ENCODE measurements around the gene MRFAP1L1. TPM values are rescaled to one million over a fixed set of nuclear protein-coding genes. Genes with fewer than 3 reads are reported as not detected.
A peak's percentile ranks its signal among the peaks of the same experiment; 100 is the strongest.

MRFAP1L1 gene
- total and polyA plus RNA-seq, 9 of the 15 experiments (the other 6 are each of a cell fraction or from before 2014, with no cell fraction given), result 37.6 to 111 (median 83.8) TPM

DNA sequence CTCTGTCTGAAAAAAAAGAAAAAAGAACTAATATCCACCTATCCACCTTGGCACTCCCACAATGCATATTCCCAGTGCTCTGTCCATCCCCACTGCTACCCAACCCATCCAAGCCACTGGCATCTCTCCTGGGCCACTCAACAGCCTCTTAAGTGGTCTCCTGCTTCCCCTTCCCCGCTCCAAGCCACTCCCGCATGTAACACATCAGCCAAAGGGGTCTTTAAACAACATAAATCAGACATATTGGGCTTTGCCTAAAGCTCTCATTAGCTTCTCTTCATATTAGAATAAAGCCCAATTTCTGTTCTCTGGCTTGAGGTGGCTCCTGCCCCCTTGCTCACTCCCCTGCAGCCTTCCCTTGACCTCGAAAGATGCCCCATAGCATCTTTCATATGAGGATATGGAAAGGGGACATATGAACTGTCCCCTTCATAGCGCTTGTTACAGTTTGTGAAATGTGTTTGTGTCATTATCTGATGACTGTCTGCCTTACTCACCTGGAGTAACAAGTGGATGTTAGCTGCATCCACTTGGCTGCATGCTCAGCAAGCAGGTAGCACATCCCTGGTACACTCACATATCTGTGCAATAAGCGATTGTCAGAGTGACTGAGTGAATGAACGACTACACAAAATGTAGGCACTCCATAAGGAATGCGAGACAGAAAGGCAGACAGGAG is 9.4 kb upstream of the MRFAP1L1 start:
- ATAC-seq (no peak), FAIRE-seq (no peak), DNase-seq (ENCODE audit: extremely low read depth in 1 of 4, low spot score in 3 of 4) (peak in 1 of 4 experiments; percentile 6)
- H3K4me3 ChIP-seq, result no peak overlapping the region
- WGBS (ENCODE audit: insufficient coverage, low coverage, missing lambda C conversion rate), result 44% methylated on average over 7 of the region's 7 CpGs
- ChIA-PET CTCF (ENCODE audit: low intra/inter-chr PET ratio) (interaction anchor here (0.6 to 4.0 kb wide), 7 partner anchors 44 to 363 kb away, joined by 3 to 66 read pairs (median 12); partner anchors contain the start of gene KIAA0232), POLR2A (interaction anchor here (0.5 to 2.4 kb wide), 8 partner anchors 9 to 322 kb away, joined by 3 to 8 read pairs (median 4); partner anchors contain the start of gene MRFAP1L1)
- no peak overlapping the region for H3K4me2 ChIP-seq (ENCODE audit: insufficient read depth, low read length)
- no TSS peak for BruUV-seq (replicated peaks)
- no peaks in the 10 kb centered on the region for H3K36me3 ChIP-seq (ENCODE audit: control insufficient read depth, insufficient read depth, low read length)
- in situ Hi-C loops (cut with MboI) (no loop called here), intact Hi-C loops (cut with micrococcal nuclease) (no loop called here)
- H3K9me1 ChIP-seq (ENCODE audit: control insufficient read depth, insufficient read depth, low read length), result no peaks in the 10 kb centered on the region
- TF ChIP-seq POLR2AphosphoS2 (IDR thresholded peaks at IDR 0.05; ENCODE audit: low read length), result 0 out of 2 replicates have a peak, but pooled peaks have one; percentile 28
- TF ChIP-seq POLR2B (IDR thresholded peaks at IDR 0.05; ENCODE audit: low read depth, partially characterized antibody), result peak; percentile 23
- no peak for TF ChIP-seq NUFIP1 (IDR thresholded peaks at IDR 0.05; ENCODE audit: partially characterized antibody)
- TF ChIP-seq SUPT5H (IDR thresholded peaks at IDR 0.05), result peak; percentile 25; the same call in 1 of the 2 replicates
- peak; percentile 48; the same call in 1 of the 2 replicates for TF ChIP-seq POLR2A (conservative IDR thresholded peaks at IDR 0.05)
- TF ChIP-seq LCOR (CRISPR knock-in tag; IDR thresholded peaks at IDR 0.05), result no peak
- TF ChIP-seq, protein P1, sequence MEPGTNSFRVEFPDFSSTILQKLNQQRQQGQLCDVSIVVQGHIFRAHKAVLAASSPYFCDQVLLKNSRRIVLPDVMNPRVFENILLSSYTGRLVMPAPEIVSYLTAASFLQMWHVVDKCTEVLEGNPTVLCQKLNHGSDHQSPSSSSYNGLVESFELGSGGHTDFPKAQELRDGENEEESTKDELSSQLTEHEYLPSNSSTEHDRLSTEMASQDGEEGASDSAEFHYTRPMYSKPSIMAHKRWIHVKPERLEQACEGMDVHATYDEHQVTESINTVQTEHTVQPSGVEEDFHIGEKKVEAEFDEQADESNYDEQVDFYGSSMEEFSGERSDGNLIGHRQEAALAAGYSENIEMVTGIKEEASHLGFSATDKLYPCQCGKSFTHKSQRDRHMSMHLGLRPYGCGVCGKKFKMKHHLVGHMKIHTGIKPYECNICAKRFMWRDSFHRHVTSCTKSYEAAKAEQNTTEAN (CRISPR knock-in tag; IDR thresholded peaks at IDR 0.05), result no peak
- TF ChIP-seq BCOR (IDR thresholded peaks at IDR 0.05), result no peak
- H4K20me1 ChIP-seq (replicated peaks; ENCODE audit: control insufficient read depth, insufficient read depth, low read length), result 0 out of 2 replicates have a peak, but pooled peaks cover 4% of the 10 kb centered on the region
- peaks cover 22 to 31% of the 10 kb centered on the region in 2 experiments; a peak in 4 of 5 replicates for H3K4me1 ChIP-seq (replicated peaks in 1 of 2; ENCODE audit: control insufficient read depth in 2 of 2, insufficient read depth in 2 of 2, low read length in 2 of 2)
- no peaks in the 10 kb centered on the region for H3K27me3 ChIP-seq (ENCODE audit: control insufficient read depth in 2 of 2, insufficient read depth in 2 of 2, low read length in 2 of 2)
- no peak overlapping the region for H2AFZ ChIP-seq (ENCODE audit: low read depth, low read length)
- H3K9ac ChIP-seq (ENCODE audit: insufficient read depth in 1 of 2, low read depth in 2 of 2, low read length in 2 of 2), result no peak overlapping the region
- peaks cover 31% of the 10 kb centered on the region for H3K79me2 ChIP-seq (ENCODE audit: control insufficient read depth, insufficient read depth, low read length)
- no peak overlapping the region for H3K27ac ChIP-seq (ENCODE audit: extremely low read depth, low read depth, low read length)
- H3K9me3 ChIP-seq (replicated peaks; ENCODE audit: control insufficient read depth, insufficient read depth, low read depth, low read length), result no peaks in the 10 kb centered on the region
